ENCODE results near the gene RPRD1B. TPM values are rescaled to one million over a fixed set of nuclear protein-coding genes. Genes with fewer than 3 reads are reported as not detected.
A peak's percentile ranks its signal among the peaks of the same experiment; 100 is the strongest.

RPRD1B gene
- total RNA-seq, 2 donors from 2014 or later: 22.7 to 42.5 TPM

DNA sequence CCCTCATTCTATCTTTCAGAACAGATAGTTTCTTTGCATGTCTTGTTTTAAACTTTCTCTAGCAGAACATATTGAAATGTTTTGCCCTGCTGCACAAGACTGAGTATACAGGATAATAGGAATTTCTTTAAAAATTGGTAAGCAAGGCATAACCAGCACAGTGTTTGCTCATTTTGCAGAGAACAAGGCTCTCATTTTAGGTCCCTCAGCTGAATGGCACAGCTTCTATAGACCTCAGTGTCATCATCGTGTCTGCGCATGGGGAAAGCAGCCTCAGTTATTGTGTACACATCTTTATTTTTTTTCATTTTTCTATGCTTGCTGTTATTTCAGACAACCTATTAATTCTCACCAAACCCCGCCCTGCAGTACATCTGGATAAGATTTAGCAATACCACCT is 36.0 kb upstream of the RPRD1B start:
- H3K36me3 ChIP-seq: peaks cover 4% of the 10 kb centered on the region
- intact Hi-C loops (cut with DNase I): loop anchor here (10.0 kb wide), 1 partner anchor 343 kb away; no protein-coding TSS in a partner anchor

DNA sequence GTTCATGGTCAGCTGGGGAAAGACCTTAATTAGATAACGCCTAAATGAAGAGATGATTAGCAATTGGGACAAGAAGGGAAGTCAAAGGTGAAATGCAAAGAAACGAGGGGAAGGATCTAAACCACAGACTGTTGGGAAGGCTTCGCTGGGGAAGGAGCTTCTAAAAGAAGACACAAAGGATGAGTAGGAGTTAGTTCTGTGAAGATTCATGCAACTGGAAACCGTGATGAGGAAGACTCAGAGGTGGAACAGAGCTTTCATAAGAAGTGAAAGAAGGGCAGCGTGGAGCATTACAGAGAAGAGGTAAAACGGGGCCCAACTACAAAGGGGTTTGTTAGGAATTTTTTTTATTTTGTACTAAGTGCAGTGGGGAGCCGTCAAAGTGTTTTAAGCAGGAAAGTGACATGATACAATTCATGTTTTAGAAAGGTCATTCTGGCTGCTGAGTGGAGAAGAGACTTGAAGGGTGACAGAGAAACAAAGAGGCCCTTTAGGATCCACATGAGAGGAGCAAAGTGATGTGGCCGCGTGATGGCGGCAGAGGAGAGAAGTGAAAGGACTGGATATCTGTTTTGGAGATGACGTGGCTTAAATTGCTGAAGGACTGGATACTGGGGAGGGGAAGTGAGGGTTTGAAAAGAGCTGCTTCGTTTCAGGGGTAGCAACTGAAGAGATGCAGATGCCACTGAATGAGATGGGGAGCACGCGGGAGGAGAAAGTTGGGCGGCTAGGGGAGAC is 33.9 kb upstream of the RPRD1B start:
- peaks cover 4% of the 10 kb centered on the region for H3K36me3 ChIP-seq

More for the DNA sequence above, 36.0 kb upstream of the RPRD1B start:
- Histone ChIP-seq H3K4me1 (no peaks in the 10 kb centered on the region), H3K9ac (ENCODE audit: low read depth in 2 of 2, low read length in 2 of 2) (no peak overlapping the region), H3K27me3 (no peaks in the 10 kb centered on the region), H3K9me3 (no peaks in the 10 kb centered on the region), H3K27ac (no peak overlapping the region), H3K4me3 (no peak overlapping the region)
- TF ChIP-seq, protein P1, sequence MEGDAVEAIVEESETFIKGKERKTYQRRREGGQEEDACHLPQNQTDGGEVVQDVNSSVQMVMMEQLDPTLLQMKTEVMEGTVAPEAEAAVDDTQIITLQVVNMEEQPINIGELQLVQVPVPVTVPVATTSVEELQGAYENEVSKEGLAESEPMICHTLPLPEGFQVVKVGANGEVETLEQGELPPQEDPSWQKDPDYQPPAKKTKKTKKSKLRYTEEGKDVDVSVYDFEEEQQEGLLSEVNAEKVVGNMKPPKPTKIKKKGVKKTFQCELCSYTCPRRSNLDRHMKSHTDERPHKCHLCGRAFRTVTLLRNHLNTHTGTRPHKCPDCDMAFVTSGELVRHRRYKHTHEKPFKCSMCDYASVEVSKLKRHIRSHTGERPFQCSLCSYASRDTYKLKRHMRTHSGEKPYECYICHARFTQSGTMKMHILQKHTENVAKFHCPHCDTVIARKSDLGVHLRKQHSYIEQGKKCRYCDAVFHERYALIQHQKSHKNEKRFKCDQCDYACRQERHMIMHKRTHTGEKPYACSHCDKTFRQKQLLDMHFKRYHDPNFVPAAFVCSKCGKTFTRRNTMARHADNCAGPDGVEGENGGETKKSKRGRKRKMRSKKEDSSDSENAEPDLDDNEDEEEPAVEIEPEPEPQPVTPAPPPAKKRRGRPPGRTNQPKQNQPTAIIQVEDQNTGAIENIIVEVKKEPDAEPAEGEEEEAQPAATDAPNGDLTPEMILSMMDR (IDR thresholded peaks at IDR 0.05): no peak
- no peak for DNase-seq

DNA sequence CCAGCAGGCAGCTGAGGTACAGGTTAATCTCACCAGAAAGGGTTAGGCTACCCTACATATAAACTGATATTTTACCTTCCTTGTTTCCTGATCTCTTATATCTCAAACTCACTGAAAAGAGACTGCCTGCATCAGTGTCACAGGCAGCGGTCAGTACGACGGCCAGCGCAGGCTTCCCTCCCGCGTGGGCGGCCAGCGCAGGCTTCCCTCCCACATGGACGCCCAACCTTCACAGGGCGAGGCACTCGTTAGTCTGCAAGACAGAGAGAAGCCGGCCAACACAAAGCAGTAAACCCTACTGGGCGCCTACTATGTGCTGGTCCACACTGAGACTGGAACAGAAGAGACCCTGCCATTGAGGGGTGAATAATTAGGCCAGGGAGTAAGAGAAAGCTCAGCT is 33.3 kb upstream of the RPRD1B start:
- Histone ChIP-seq H3K27me3 (no peaks in the 10 kb centered on the region), H3K9me3 (no peaks in the 10 kb centered on the region), H3K36me3 (peaks cover 4% of the 10 kb centered on the region), H3K4me3 (no peak overlapping the region), H3K27ac (no peak overlapping the region), H3K4me1 (no peaks in the 10 kb centered on the region), H3K9ac (ENCODE audit: low read depth in 2 of 2, low read length in 2 of 2) (peak overlapping the region in 1 of 2 donors; percentile 12)
- no peak for DNase-seq
- TF ChIP-seq, protein P1 (IDR thresholded peaks at IDR 0.05): no peak
- intact Hi-C loops (cut with DNase I): no loop called here

More for the DNA sequence above, 33.9 kb upstream of the RPRD1B start:
- H3K9me3 ChIP-seq: no peaks in the 10 kb centered on the region
- TF ChIP-seq, protein P1 (IDR thresholded peaks at IDR 0.05): no peak
- DNase-seq: no peak
- H3K4me1 ChIP-seq: no peaks in the 10 kb centered on the region
- H3K9ac ChIP-seq (ENCODE audit: low read depth in 2 of 2, low read length in 2 of 2): no peak overlapping the region
- no peak overlapping the region for H3K4me3 ChIP-seq
- H3K27me3 ChIP-seq: no peaks in the 10 kb centered on the region
- intact Hi-C loops (cut with DNase I): loop anchor here (10.0 kb wide), 1 partner anchor 345 kb away; no protein-coding TSS in a partner anchor
- no peak overlapping the region for H3K27ac ChIP-seq

DNA sequence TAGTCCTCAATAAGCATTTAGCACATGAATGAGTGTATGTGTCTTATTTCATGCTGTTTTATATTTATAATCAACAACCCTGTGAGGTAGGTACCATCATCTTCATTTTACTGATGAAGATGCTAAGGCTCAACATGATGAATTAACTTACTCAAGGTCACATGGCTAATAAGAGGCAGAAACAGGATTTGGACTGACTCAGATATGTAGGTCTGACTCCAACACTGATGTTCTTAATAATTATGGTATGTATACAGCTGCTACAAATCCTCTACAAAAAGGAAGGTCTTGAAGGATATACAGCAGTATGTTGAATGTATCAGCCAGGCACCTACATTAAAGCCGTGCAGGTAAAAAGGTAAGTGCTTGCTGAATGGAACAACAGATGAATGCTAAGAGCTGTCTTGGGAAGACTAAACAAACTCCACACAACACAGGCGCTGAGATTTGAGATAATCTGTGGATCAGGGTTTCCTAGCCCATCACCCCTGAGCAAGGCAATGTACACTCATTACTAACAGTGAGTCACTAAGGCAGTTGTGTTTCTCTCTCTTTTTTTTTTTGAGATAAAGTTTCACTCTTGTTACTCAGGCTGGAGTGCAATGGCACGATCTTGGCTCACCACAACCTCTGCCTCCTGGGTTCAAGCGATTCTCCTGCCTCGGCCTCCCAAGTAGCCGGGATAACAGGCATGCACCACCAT is 32.2 kb upstream of the RPRD1B start:
- no peak overlapping the region for H3K4me3 ChIP-seq
- H3K27ac ChIP-seq: no peak overlapping the region
- DNase-seq: no peak
- peaks cover 4% of the 10 kb centered on the region for H3K36me3 ChIP-seq
- no peak overlapping the region for H3K9ac ChIP-seq (ENCODE audit: low read depth in 2 of 2, low read length in 2 of 2)
- TF ChIP-seq, protein P1 (IDR thresholded peaks at IDR 0.05): no peak
- no peaks in the 10 kb centered on the region for H3K4me1 ChIP-seq
- intact Hi-C loops (cut with DNase I): no loop called here
- H3K27me3 ChIP-seq: no peaks in the 10 kb centered on the region
- H3K9me3 ChIP-seq: no peaks in the 10 kb centered on the region

DNA sequence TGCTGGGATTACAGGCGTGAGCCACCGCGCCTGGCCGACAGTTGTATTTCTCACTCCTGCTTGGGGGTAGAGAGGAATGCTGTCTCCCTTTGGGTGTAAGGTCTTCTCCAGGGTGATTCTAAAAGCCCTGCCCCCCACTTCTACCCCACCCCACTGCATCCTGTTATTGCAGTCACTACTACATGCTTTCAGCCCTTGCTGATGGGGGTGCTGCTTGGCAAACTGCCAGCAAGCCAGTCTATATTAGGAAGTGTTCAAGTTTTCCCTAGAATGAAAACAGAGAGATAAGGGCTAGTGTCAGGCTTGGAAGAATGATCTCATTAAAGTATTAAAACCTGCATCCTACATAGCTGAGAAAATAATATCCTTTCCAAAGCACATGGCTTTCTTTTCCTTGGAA is 31.6 kb upstream of the RPRD1B start:
- Histone ChIP-seq H3K9me3 (no peaks in the 10 kb centered on the region), H3K27me3 (no peaks in the 10 kb centered on the region), H3K27ac (no peak overlapping the region), H3K9ac (ENCODE audit: low read depth in 2 of 2, low read length in 2 of 2) (no peak overlapping the region), H3K36me3 (peaks cover 4% of the 10 kb centered on the region), H3K4me3 (no peak overlapping the region), H3K4me1 (no peaks in the 10 kb centered on the region)
- no peak for DNase-seq
- intact Hi-C loops (cut with DNase I): no loop called here
- TF ChIP-seq, protein P1 (IDR thresholded peaks at IDR 0.05): no peak

All from colonic mucosa (tissue), 4 donors.